Keratinocyte (primary cell): Measurements from ENCODE around the gene SLC2A4RG. TPM values are rescaled to one million over a fixed set of nuclear protein-coding genes. Genes with fewer than 3 reads are reported as not detected.
"Not testable (repeated sequence)": the region's sequence is repeated elsewhere in the genome, so short reads cannot be mapped to it uniquely, and the experiment has no call there.

Source experiments
- DNase-seq: peaks from one replicate; pipeline ENCODE4 v3.0.0-alpha.2; 2011; ENCODE audit warnings: low read depth, missing footprints, low spot score
- FAIRE-seq: peaks from 2 replicates; lab custom pipeline; 2011; peaks lifted over from hg19 to GRCh38; lab: Jason Lieb, UNC
- H2AFZ ChIP-seq: 2 replicates; pipeline ENCODE4 v1.6.0; 2012; ENCODE audit warnings: low read length, control low read depth, inconsistent platforms; ENCODE audit not compliant: control insufficient read depth
- H3K27ac ChIP-seq: 2 replicates; pipeline ENCODE4 v1.5.1; 2011; ENCODE audit warnings: low read length; ENCODE audit not compliant: control insufficient read depth, insufficient read depth
- H3K27me3 ChIP-seq: 3 replicates; pipeline ENCODE4 v1.6.0; 2011; ENCODE audit warnings: low read length; ENCODE audit not compliant: control insufficient read depth, insufficient read depth; ENCODE audit errors: extremely low read depth
- H3K36me3 ChIP-seq, 2 experiments: 2 replicates in 1 of 2; 3 replicates in 1 of 2; pipeline ENCODE4 v1.5.1; 2011; ENCODE audit warnings: low read length in 2 of 2, mild to moderate bottlenecking in 1 of 2; ENCODE audit not compliant: control insufficient read depth in 2 of 2, insufficient read depth in 2 of 2; ENCODE audit errors: extremely low read depth in 1 of 2
- H3K4me1 ChIP-seq: 3 replicates; pipeline ENCODE4 v1.5.1; 2011; ENCODE audit warnings: low read length; ENCODE audit not compliant: control insufficient read depth, insufficient read depth; ENCODE audit errors: extremely low read depth
- H3K4me2 ChIP-seq: 3 replicates; pipeline ENCODE4 v1.6.0; 2011; ENCODE audit warnings: low read depth, low read length; ENCODE audit not compliant: control insufficient read depth, insufficient read depth; ENCODE audit errors: extremely low read depth
- H3K4me3 ChIP-seq, 3 experiments: fragments of 200-600 bp in 1 of 3; sonication (generic) in 1 of 3; 2 replicates in 2 of 3; 3 replicates in 1 of 3; pipeline ENCODE4 v1.5.1; 2011 to 2016; ENCODE audit warnings: low read length in 3 of 3, mild to moderate bottlenecking in 3 of 3, control low read depth in 2 of 3, inconsistent platforms in 1 of 3, low read depth in 1 of 3, mixed read lengths in 1 of 3, mixed run types in 1 of 3, moderate library complexity in 1 of 3; ENCODE audit not compliant: control insufficient read depth in 2 of 3, insufficient read depth in 2 of 3; ENCODE audit errors: extremely low read depth in 1 of 3
- H3K79me2 ChIP-seq: 2 replicates; pipeline ENCODE4 v1.6.0; 2012; ENCODE audit warnings: low read length; ENCODE audit not compliant: control insufficient read depth, insufficient read depth
- H3K9ac ChIP-seq: 3 replicates; pipeline ENCODE4 v1.6.0; 2011; ENCODE audit warnings: low read length; ENCODE audit not compliant: control insufficient read depth, insufficient read depth; ENCODE audit errors: extremely low read depth
- H3K9me1 ChIP-seq: 3 replicates; pipeline ENCODE4 v1.6.0; 2011; ENCODE audit warnings: low read length; ENCODE audit not compliant: control insufficient read depth, insufficient read depth; ENCODE audit errors: extremely low read depth
- H3K9me3 ChIP-seq: 2 replicates; pipeline ENCODE4 v1.5.1; 2012; ENCODE audit warnings: low read depth, low read length; ENCODE audit not compliant: control insufficient read depth
- H4K20me1 ChIP-seq: 3 replicates; pipeline ENCODE4 v1.6.0; 2011; ENCODE audit warnings: low read length; ENCODE audit not compliant: control insufficient read depth, insufficient read depth; ENCODE audit errors: extremely low read depth
- EZH2 ChIP-seq: IDR thresholded peaks from one replicate; pipeline ENCODE4 v1.6.1; 2012; ENCODE audit warnings: inconsistent platforms, mild to moderate bottlenecking, low read length, moderate library complexity
- dilution Hi-C: fragments of 300-500 bp; cut with MboI; formaldehyde crosslinking; loops from one replicate; pipeline ENCODE4 v1.7.0; 2020; ENCODE audit warnings: low sequenced_read_pairs; ENCODE audit not compliant: extremely low pct_ligation_motif_present
- polyA plus RNA-seq, 5 experiments: library from polyadenylated mRNA; depleted of rRNA in 3 of 5; stranded (reverse) in 3 of 5; stranded (forward) in 1 of 5; unstranded in 1 of 5; fragments of >200 nt; gene quantifications; 1 replicate in 1 of 5; 2 replicates in 3 of 5; 3 replicates in 1 of 5; pipeline versions ENCODE4 v1.2.1 to v1.2.3, GENCODE V29; 2011 to 2012; ENCODE audit warnings: missing spikeins in 2 of 5, low read depth in 1 of 5, low replicate concordance in 1 of 5
- TF ChIP-seq, protein P1 (sequence below), 3 experiments: IDR thresholded peaks in 1 of 3; conservative IDR thresholded peaks in 1 of 3; optimal IDR thresholded peaks in 1 of 3; 2 replicates in 2 of 3; 3 replicates in 1 of 3; pipeline versions ENCODE3 to v1.5.1; 2011; ENCODE audit warnings: low read length in 3 of 3, mild to moderate bottlenecking in 3 of 3, moderate library complexity in 2 of 3, control low read depth in 1 of 3, inconsistent platforms in 1 of 3; ENCODE audit not compliant: insufficient read depth in 2 of 3; ENCODE audit errors: extremely low read depth in 1 of 3

The SLC2A4RG gene
- polyA plus RNA-seq, 1 donor (not counting 4 experiments of a cell fraction or from before 2014, with no cell fraction given): 23.5 TPM

DNA sequence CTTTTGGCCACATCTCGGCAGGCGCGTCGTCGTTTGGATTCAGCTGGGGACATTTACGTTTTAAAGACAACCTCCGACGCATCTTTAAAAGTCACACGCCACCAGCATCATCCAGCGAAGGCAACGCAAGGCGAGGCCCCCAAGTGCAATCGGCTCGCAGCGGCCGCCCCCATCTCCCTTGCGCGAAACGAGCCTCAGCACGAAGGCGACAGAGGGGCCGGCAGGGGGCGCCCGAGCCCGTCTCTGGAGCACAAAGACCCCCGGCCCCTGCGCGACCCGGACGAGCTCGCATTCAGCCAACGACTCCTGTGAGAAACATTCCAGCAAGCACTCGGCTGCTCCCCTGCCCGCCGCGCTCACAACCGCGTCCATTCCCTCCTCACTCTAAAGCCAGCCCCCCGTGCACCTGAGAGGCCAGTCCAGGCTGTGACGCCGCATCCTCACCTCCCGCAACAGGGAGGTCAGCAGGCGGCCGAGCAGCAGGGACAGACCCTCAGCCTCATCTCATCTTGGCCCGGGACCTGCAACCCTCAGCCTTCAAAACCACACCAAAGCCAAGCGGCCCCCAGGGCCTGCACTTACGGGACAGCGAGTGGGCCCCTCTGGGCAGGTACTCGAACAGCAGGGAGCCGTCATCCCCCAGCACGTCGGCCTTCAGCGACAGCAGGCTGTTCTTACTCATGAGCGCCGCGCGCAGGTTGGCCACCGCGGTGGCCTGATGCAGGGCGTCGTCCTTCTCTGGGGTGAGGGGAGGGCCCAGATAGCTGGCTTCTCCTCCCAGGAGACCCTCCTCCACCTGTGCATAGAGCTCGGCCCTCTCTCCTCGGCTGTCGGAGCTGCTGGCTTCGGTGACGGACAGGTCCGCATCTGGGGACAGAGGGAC, 35.8 kb downstream of the SLC2A4RG start:
- Histone ChIP-seq H3K9ac (no peak overlapping the region), H3K9me1 (no peaks in the 10 kb centered on the region), H3K27me3 (peaks cover 10% of the 10 kb centered on the region), H3K79me2 (no peaks in the 10 kb centered on the region), H4K20me1 (no peaks in the 10 kb centered on the region), H3K4me2 (no peak overlapping the region), H3K4me3 (no peak overlapping the region), H3K27ac (no peak overlapping the region), H3K9me3 (no peaks in the 10 kb centered on the region), H3K4me1 (peaks cover 7% of the 10 kb centered on the region), H2AFZ (no peak overlapping the region), H3K36me3 (no peaks in the 10 kb centered on the region)
- TF ChIP-seq EZH2: no peak
- TF ChIP-seq, protein P1, sequence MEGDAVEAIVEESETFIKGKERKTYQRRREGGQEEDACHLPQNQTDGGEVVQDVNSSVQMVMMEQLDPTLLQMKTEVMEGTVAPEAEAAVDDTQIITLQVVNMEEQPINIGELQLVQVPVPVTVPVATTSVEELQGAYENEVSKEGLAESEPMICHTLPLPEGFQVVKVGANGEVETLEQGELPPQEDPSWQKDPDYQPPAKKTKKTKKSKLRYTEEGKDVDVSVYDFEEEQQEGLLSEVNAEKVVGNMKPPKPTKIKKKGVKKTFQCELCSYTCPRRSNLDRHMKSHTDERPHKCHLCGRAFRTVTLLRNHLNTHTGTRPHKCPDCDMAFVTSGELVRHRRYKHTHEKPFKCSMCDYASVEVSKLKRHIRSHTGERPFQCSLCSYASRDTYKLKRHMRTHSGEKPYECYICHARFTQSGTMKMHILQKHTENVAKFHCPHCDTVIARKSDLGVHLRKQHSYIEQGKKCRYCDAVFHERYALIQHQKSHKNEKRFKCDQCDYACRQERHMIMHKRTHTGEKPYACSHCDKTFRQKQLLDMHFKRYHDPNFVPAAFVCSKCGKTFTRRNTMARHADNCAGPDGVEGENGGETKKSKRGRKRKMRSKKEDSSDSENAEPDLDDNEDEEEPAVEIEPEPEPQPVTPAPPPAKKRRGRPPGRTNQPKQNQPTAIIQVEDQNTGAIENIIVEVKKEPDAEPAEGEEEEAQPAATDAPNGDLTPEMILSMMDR (optimal IDR thresholded peaks at IDR 0.05 in 1 of 3, IDR thresholded peaks at IDR 0.05 in 1 of 3, conservative IDR thresholded peaks at IDR 0.05 in 1 of 3; ENCODE audit: extremely low read depth in 1 of 3, insufficient read depth in 2 of 3, low read length in 3 of 3): peak; percentile 25 to 65 (median 43)
- FAIRE-seq: no peak
- dilution Hi-C loops: no loop called here
- DNase-seq: no peak

DNA sequence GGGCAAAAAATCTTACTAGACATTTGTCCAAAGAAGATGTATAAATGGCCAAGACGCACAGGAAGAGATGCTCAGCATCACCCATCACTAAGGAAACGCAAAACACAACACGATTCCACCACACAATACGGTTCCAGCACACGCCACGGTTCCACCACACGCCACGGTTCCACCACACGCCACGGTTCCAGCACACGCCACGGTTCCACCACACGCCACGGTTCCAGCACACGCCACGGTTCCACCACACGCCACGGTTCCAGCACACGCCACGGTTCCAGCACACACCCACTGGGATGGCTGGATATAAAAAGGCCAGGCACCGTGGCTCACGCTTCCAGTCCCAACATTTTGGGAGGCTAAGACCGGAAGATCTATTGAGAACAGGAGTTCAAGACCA, 37.3 kb downstream of the SLC2A4RG start:
- peaks cover 10% of the 10 kb centered on the region for H3K27me3 ChIP-seq
- H3K36me3 ChIP-seq, H4K20me1 ChIP-seq, H3K9ac ChIP-seq, H3K4me3 ChIP-seq, H3K27ac ChIP-seq, H3K9me3 ChIP-seq, dilution Hi-C loops, H3K4me2 ChIP-seq, H3K79me2 ChIP-seq, H3K4me1 ChIP-seq, DNase-seq, FAIRE-seq, H3K9me1 ChIP-seq, H2AFZ ChIP-seq: not testable (repeated sequence)
